GM23338 (cell line): Measurements from ENCODE around the gene ARHGAP12. TPM values are rescaled to one million over a fixed set of nuclear protein-coding genes. Genes with fewer than 3 reads are reported as not detected.

Experiments used
- ATAC-seq: fragments of 200-7000 bp; cut with Tn5 transposase; 3 replicates; pipeline ENCODE4 v1.9.1; 2020
- DNase-seq: peaks from one replicate; pipeline ENCODE4 v3.0.0-alpha.2; 2015; ENCODE audit warnings: low spot score
- H2AFZ ChIP-seq: fragments of 200-600 bp; sonication (generic); 2 replicates; pipeline ENCODE4 v1.8.0; 2016; ENCODE audit warnings: antibody characterized with exemption, mild to moderate bottlenecking, moderate library complexity
- H3F3A ChIP-seq: fragments of 200-600 bp; sonication (generic); replicated peaks from 2 replicates; pipeline ENCODE4 v1.8.0; 2017; ENCODE audit warnings: antibody characterized with exemption, mixed run types, low read depth
- H3K27ac ChIP-seq: fragments of 200-600 bp; sonication (generic); 2 replicates; pipeline ENCODE4 v1.6.1; 2016; ENCODE audit warnings: low read depth
- H3K27me3 ChIP-seq: fragments of 200-600 bp; sonication (generic); 2 replicates; pipeline ENCODE4 v1.8.0; 2016; ENCODE audit warnings: mild to moderate bottlenecking, mixed run types, moderate library complexity; ENCODE audit not compliant: insufficient read depth
- H3K36me3 ChIP-seq: fragments of 200-600 bp; sonication (generic); 2 replicates; pipeline ENCODE4 v1.8.0; 2016; ENCODE audit warnings: mild to moderate bottlenecking; ENCODE audit not compliant: insufficient read depth
- H3K4me1 ChIP-seq: fragments of 200-600 bp; sonication (generic); 2 replicates; pipeline ENCODE4 v1.8.0; 2016; ENCODE audit warnings: mild to moderate bottlenecking, moderate library complexity; ENCODE audit not compliant: insufficient read depth
- H3K4me2 ChIP-seq: fragments of 200-600 bp; sonication (generic); 2 replicates; pipeline ENCODE4 v1.7.1; 2017; ENCODE audit warnings: mixed run types
- H3K4me3 ChIP-seq: fragments of 200-600 bp; sonication (generic); 2 replicates; pipeline ENCODE4 v1.6.1; 2016; ENCODE audit warnings: mixed run types
- H3K79me2 ChIP-seq: fragments of 200-600 bp; sonication (generic); replicated peaks from 2 replicates; pipeline ENCODE4 v1.8.0; 2017; ENCODE audit warnings: mild to moderate bottlenecking; ENCODE audit not compliant: insufficient read depth
- H3K9me2 ChIP-seq: fragments of 200-600 bp; sonication (generic); 2 replicates; pipeline ENCODE4 v1.8.0; 2017; ENCODE audit not compliant: insufficient read depth
- H4K20me1 ChIP-seq: fragments of 200-600 bp; sonication (generic); replicated peaks from 2 replicates; pipeline ENCODE4 v1.8.0; 2017; ENCODE audit warnings: mild to moderate bottlenecking; ENCODE audit not compliant: insufficient read depth
- H3K27ac Mint-ChIP-seq: 2 replicates; pipeline ENCODE4 v1.8.0; 2020; ENCODE audit warnings: inconsistent platforms, mild to moderate bottlenecking, moderate library complexity, mixed read lengths
- H3K27me3 Mint-ChIP-seq: 3 replicates; pipeline ENCODE4 v1.8.0; 2022; ENCODE audit warnings: low read depth, mild to moderate bottlenecking, moderate library complexity, mixed read lengths, inconsistent platforms; ENCODE audit not compliant: insufficient read depth, poor library complexity
- H3K36me3 Mint-ChIP-seq: 3 replicates; pipeline ENCODE4 v1.8.0; 2021; ENCODE audit warnings: low read depth, mild to moderate bottlenecking, inconsistent platforms, moderate library complexity, mixed read lengths
- H3K4me1 Mint-ChIP-seq: 3 replicates; pipeline ENCODE4 v1.8.0; 2020; ENCODE audit warnings: mild to moderate bottlenecking, inconsistent platforms, mixed read lengths
- H3K4me3 Mint-ChIP-seq: 3 replicates; pipeline ENCODE4 v1.8.0; 2021; ENCODE audit warnings: moderate library complexity, mild to moderate bottlenecking, inconsistent platforms, mixed read lengths
- H3K9me3 Mint-ChIP-seq: 3 replicates; pipeline ENCODE4 v1.8.0; 2020; ENCODE audit warnings: moderate library complexity, mild to moderate bottlenecking, inconsistent platforms, mixed read lengths
- CREB1 ChIP-seq: fragments of 250-450 bp; sonication (Bioruptor Pico); IDR thresholded peaks from 2 replicates; pipeline ENCODE4 v1.5.0; 2020; ENCODE audit warnings: low read depth, mild to moderate bottlenecking, moderate library complexity
- CTCF ChIP-seq, 2 experiments: fragments of 200-600 bp in 1 of 2; sonication (generic) in 1 of 2; conservative IDR thresholded peaks; 2 replicates each; pipeline versions ENCODE4 v1.5.1 to v1.6.1; 2016 to 2017; ENCODE audit warnings: antibody characterized with exemption in 2 of 2, low read depth in 2 of 2, mild to moderate bottlenecking in 2 of 2, moderate library complexity in 1 of 2
- ETS1 ChIP-seq: IDR thresholded peaks from 2 replicates; pipeline ENCODE4 v1.6.1; 2016; ENCODE audit warnings: antibody characterized with exemption
- EZH2phosphoT487 ChIP-seq: fragments of 200-600 bp; sonication (generic); IDR thresholded peaks from one replicate; pipeline ENCODE4 v1.8.1; 2018; ENCODE audit warnings: antibody characterized with exemption; ENCODE audit not compliant: unreplicated experiment
- JUNB ChIP-seq: IDR thresholded peaks from one replicate; pipeline ENCODE4 v1.6.1; 2016; ENCODE audit warnings: antibody characterized with exemption; ENCODE audit not compliant: unreplicated experiment
- NANOG ChIP-seq: IDR thresholded peaks from 2 replicates; pipeline ENCODE4 v1.6.1; 2016; ENCODE audit warnings: antibody characterized with exemption, borderline replicate concordance
- POLR2AphosphoS5 ChIP-seq: IDR thresholded peaks from 2 replicates; pipeline ENCODE4 v1.6.1; 2016; ENCODE audit warnings: antibody characterized with exemption, low read depth
- REST ChIP-seq: IDR thresholded peaks from one replicate; pipeline ENCODE4 v1.6.1; 2018; ENCODE audit warnings: antibody characterized with exemption; ENCODE audit not compliant: unreplicated experiment
- polyA plus RNA-seq: library from polyadenylated mRNA; unstranded; fragments of >200 nt; fragmentation: Nextera tagmentation; extraction: Ambion mirVana; gene quantifications from 2 replicates; pipeline ENCODE4 v1.2.1, GENCODE V29; 2016
- total RNA-seq: library from RNA; depleted of rRNA; stranded (reverse); fragments of >200 nt; shearing (Covaris generic); gene quantifications from 2 replicates; pipeline ENCODE4 v1.2.3, GENCODE V29; 2014

ARHGAP12 gene
- total and polyA plus RNA-seq, 2 experiments from 2014 or later: 27.5 to 50.7 TPM

GRCh38 chr10:31929261-31930022 is 811 bp upstream of the ARHGAP12 start:
- H3K79me2 ChIP-seq: peaks cover 39% of the 10 kb centered on the region
- peaks cover 37% of the 10 kb centered on the region for H3K4me1 ChIP-seq
- H3K27ac ChIP-seq: no peak overlapping the region
- Mint-ChIP-seq H3K4me1 (peaks cover 36% of the 10 kb centered on the region), H3K36me3 (no peaks in the 10 kb centered on the region), H3K4me3 (peak overlapping the region; percentile 84), H3K9me3 (no peaks in the 10 kb centered on the region), H3K27me3 (peaks cover 6% of the 10 kb centered on the region), H3K27ac (peak overlapping the region; percentile 72; the same call in 1 of the 2 replicates)
- DNase-seq: peak; percentile 59
- H4K20me1 ChIP-seq: peaks cover 12% of the 10 kb centered on the region; the same call in 1 of the 2 replicates
- TF ChIP-seq CREB1 (CRISPR knock-in tag) (no peak), NANOG (no peak), JUNB (no peak), REST (no peak), POLR2AphosphoS5 (no peak), ETS1 (no peak), EZH2phosphoT487 (no peak)
- peak overlapping the region; percentile 96 for H3K4me3 ChIP-seq
- H3K36me3 ChIP-seq: no peaks in the 10 kb centered on the region
- peak; percentile 34 for ATAC-seq
- no peaks in the 10 kb centered on the region for H3K9me2 ChIP-seq
- H3K27me3 ChIP-seq: no peaks in the 10 kb centered on the region
- H3K4me2 ChIP-seq: peak overlapping the region; percentile 99
- peak overlapping the region; percentile 89 for H2AFZ ChIP-seq
- H3F3A ChIP-seq: no peaks in the 10 kb centered on the region

GRCh38 chr10:31927884-31928548 is 615 bp downstream of the ARHGAP12 start:
- peaks cover 36% of the 10 kb centered on the region for H3K4me1 Mint-ChIP-seq
- ATAC-seq (peak; percentile 49), DNase-seq (peak; percentile 79)
- Histone ChIP-seq H3K27ac (peak overlapping the region; percentile 62; the same call in 1 of the 2 replicates), H3F3A (no peaks in the 10 kb centered on the region; the same call in 1 of the 2 replicates), H3K4me2 (peak overlapping the region; percentile 99), H3K36me3 (no peaks in the 10 kb centered on the region), H3K4me1 (peaks cover 37% of the 10 kb centered on the region), H3K9me2 (no peaks in the 10 kb centered on the region), H3K4me3 (peak overlapping the region; percentile 96), H3K27me3 (no peaks in the 10 kb centered on the region), H2AFZ (no peak overlapping the region; the same call in 1 of the 2 replicates), H4K20me1 (peaks cover 20% of the 10 kb centered on the region), H3K79me2 (peaks cover 53% of the 10 kb centered on the region)
- peaks cover 6% of the 10 kb centered on the region for H3K27me3 Mint-ChIP-seq
- H3K4me3 Mint-ChIP-seq: peak overlapping the region; percentile 93
- H3K27ac Mint-ChIP-seq: peak overlapping the region; percentile 90
- H3K36me3 Mint-ChIP-seq: peaks cover 13% of the 10 kb centered on the region; the same call in 2 of the 3 replicates
- H3K9me3 Mint-ChIP-seq: peaks cover 4% of the 10 kb centered on the region; the same call in 2 of the 3 replicates
- TF ChIP-seq JUNB (no peak), ETS1 (no peak), CTCF (conservative IDR thresholded peaks at IDR 0.05; ENCODE audit: low read depth in 2 of 2) (peak in 1 of 2 experiments; percentile 37; a peak in 2 of 4 replicates)
